NCI-H1105 (cell line): ENCODE measurements around the gene CLDN24.

Experiments
- DNase-seq: peaks from one replicate; lab custom pipeline; 2025; lab: John Stamatoyannopoulos, UW

CLDN24 gene

GRCh38 chr4:183322326-183322725 is at the start of gene CLDN24:
TSS of gene CLDN24 (minus strand) at chr4:183322426. CDS start at chr4:183322426, 0 bp downstream.
- DNase-seq = no peak

GRCh38 chr4:183370786-183371185 is 48.6 kb upstream of the CLDN24 start:
- DNase-seq = no peak

DNA sequence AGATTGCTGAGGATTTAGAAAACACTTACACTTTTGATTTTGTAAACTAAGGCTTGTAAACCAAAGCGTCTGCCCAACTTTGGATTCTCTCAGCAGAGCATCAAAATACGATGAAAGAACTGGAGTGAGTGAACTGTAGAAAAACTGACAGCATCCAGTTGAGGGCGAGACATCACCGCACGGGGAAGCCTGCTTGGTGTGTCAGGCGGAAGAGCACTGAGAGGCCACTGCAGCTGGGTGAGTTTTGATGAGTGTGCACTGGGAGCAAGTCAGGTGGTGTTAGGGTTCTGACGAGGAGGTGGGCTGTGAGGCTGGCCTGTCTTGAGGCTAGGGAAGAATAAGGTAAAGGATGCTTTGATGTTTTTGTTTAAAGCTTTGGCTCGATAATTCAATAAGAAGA is 46.8 kb upstream of the CLDN24 start:
- DNase-seq = no peak

DNA sequence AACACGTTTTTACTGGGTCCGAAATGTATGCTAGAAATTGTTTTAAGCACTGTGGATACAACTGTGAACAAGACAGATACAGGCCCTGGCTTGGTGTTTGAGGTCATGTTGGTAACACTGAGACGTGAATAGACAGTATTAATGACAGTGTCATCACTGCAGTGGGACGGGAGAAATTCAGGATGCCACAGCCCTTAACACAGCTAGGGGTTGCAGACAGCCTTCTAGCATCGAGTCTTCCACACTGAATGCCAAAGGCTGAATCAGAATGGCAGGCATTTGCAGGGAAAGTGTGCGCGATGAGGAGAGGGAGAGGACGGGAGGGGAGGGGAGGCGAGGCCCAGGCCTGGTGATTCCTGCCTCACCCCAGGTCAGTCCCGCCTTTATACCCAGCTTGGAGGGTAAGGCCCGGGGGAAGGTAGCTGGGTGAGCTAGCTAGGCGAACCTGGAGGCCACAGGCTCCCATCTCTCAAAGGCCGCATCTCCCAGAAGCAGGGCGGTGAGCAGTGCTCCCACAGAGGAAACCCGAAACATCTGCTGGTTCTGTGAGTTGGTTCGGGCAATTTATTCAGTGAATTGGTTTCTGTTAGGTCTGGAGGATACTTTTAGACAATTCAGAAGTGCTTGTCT is 44.1 kb upstream of the CLDN24 start:
- no peak for DNase-seq

GRCh38 chr4:183364025-183364424 is 41.8 kb upstream of the CLDN24 start:
- no peak for DNase-seq

DNA sequence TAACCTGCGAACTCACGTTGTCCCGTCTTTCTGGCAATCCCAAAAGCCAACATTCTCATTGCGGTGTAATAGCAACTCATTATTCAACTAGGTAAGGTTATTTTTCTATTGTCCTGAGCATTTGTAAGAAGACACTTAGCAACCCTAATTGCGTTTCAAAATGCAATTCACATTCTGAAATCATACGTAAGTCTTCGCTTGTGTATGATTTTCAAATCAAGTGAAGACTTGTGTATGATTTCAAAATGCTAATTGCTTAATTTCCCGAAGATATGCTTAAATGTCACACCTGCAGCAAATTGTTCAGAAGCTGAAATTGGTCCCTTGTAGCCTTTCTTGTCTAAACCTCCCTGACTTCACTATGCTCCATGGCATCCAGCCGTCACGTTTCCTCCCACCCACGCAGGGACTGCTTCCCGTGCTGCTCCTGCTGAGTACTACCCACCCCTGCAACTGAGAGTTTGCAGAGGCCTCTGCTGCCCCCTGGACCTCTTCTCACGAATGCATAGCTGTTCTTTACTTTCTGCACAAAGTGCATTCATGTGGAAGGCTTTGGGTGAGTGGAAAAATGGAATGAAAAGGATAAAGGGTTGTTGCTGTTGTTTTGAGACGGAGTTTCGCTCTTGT is 40.8 kb upstream of the CLDN24 start:
- no peak for DNase-seq

DNA sequence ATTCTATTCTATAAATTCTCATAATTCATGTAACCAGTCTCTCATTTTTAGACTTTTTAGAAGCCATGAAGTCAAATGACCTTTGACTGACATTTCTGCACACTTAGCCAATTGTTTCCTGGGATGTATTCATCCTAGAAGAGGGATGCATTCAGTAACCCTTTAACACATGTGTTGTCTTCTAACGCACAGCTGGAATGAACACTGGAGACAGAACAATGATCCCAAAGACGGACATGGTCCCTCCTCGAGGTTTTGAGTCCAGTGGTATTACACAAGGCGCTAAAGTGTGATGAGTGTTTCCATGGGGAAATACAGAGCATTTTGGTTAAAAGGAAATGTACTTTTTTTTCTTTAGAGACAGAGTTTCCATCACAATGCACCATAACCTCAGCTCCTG is 39.8 kb upstream of the CLDN24 start:
- DNase-seq = no peak

GRCh38 chr4:183360161-183360919 is 38.1 kb upstream of the CLDN24 start:
- DNase-seq = no peak

- DNase-seq = no peak
These were observed 36.1 kb upstream of the CLDN24 start for GRCh38 chr4:183358215-183358755.

GRCh38 chr4:183356931-183357675 is 34.9 kb upstream of the CLDN24 start:
- no peak for DNase-seq

DNA sequence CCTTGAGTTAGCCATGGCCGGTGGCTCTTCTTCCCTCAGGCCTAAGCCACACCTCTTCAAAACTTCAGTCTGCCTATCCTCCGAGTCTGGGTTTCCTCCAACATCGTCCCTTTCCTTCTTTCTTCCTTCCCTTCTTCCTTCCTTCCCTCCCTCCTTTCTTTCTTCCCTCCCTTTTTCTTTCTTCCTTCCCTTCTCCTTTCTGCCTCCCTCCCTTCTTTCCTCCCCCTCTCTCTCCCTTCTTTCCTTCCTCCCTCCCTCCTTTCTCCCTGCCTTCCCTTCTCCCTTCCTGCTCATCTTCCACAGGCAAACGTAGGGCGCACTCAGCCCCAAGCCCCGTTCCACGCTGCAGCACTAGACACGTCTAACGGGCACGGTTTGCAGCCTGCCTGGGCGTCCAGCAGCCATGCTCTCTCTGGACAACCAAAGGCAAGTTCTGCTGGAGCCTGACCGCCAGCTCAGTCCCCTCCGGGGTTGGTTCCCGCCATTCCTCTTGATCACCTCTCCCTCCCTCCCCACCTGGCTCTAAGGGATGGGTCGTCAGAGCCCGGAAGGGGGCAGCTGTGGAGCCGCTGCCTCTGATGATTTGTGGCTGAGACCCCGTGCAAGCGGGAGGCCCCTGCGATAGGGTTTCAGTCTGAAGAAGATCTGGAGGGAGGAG is 34.1 kb upstream of the CLDN24 start:
- DNase-seq = no peak

- DNase-seq = no peak
These were observed 33.2 kb upstream of the CLDN24 start for GRCh38 chr4:183355405-183355804.

DNA sequence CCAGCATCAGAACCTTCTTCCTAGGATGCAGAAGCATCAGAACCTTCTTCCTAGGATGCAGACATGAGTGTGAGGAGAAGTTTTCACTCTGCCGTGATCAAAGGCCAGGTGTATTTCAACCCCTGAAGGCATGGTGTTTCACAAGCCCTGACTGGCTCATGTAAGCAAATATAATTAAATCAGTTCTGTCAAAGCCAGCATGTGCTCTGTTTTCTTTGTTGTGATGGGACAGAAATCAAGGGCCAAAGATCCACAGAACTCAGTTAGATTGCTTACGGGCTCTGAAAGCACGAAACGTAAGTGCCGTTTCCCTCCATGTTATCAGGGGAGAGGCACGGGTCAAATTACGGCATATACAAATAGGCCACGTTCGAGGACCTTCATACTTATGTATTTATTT is 32.0 kb upstream of the CLDN24 start:
- no peak for DNase-seq

DNA sequence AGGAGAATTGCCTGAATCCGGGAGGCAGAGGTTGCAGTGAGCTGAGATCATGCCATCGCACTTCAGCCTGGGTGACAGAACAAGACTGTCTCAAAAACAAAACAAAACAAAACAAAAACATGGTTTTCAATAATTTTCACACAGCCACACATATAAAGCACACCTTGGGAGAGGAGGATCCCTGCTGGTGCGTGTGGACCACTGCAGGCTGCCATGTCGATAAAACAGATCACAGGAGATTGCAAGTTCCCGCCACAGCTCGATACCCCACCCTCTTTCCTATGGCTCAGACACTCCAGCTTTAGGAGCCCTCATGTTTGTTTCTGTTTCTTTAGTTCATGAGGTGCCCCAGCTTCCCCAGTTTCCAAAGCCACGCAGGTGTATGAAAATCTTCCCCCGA is 31.3 kb upstream of the CLDN24 start:
- DNase-seq = no peak

DNA sequence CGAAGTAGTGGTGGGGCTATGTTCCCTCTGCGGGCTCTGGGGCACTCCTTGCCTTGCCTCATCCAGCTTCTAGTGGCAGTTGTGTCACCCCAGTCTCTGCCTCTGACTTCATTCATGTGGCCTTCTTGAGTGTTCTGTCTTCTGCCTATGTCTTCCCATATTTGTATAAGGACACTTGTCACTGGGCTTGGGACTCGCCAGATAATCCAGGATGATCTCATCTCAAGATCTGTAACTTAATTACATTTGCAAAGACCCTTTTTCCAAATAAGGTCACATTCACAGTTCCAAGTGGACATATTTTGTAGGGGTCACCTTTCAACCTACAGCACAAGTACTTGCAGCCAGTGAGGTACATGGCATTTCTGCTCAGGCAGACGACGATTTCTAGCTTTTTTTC is 30.3 kb upstream of the CLDN24 start:
- no peak for DNase-seq

DNA sequence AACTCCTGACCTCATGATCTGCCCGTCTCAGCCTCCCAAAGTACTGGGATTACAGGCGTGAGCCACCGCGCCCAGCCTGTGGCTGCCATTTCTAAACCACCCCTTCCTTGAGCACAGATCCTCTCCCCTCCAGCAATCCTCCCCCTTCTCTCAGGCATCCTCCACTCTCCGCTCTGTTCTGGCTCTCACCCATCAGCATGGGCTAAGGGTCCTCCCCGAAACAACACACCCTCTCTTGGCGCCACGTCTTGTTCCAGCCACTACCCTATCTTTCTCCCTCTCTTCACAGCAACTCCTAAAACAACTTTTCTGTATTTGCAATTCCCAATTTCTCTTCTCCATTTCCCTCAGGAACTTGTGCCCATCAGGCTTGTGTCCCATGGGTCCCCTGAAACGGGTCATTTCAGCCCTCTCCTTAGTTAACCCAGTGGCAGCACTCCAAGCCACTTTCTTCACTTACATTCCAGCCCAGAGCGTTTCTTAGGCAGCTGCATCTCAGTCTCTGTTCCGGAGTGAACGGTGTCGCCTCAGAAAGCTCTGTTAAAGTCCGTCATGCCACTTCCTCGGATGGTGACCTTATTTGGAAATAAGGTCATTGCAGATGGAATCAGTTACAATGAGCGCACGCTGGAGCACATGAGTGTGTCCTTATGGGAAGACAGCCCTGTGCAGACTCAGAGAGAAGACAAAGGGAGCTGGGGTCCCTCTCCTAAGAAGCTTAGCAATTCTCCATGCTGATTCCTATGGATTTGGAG is 28.3 kb upstream of the CLDN24 start:
- DNase-seq = no peak

- DNase-seq = no peak
These were observed 27.4 kb upstream of the CLDN24 start for GRCh38 chr4:183349673-183350072.

GRCh38 chr4:183348706-183349659 is 26.8 kb upstream of the CLDN24 start:
- DNase-seq = no peak

- no peak for DNase-seq
These were observed 25.9 kb upstream of the CLDN24 start for GRCh38 chr4:183348136-183348535.

DNA sequence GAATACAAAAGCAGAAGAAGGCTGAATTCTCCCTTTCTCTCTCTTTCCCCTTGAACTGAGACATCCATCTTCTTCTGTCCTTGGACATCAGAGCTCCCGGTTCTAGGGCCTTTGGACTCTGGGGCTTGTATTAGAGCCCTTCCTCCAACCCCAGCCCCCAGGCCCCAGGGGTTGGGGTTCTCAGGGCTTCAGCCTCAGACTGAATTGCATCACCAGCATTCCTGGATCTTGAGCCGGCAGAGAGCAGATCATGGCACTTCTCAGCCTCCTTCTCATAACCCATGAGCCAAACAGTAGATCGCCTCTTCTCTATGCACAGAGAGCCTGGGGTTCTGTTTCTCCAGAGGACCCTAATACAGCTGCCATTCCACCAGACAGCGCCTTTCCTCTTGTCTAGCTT is 25.3 kb upstream of the CLDN24 start:
- DNase-seq = no peak
